ENCODE measurements around the gene NPS.

NPS gene

GRCh38 chr10:127600479-127600878 lies 51.4 kb downstream of the NPS start:
- no peak for DNase-seq (ENCODE audit: low read depth)
- TF ChIP-seq, protein P1, sequence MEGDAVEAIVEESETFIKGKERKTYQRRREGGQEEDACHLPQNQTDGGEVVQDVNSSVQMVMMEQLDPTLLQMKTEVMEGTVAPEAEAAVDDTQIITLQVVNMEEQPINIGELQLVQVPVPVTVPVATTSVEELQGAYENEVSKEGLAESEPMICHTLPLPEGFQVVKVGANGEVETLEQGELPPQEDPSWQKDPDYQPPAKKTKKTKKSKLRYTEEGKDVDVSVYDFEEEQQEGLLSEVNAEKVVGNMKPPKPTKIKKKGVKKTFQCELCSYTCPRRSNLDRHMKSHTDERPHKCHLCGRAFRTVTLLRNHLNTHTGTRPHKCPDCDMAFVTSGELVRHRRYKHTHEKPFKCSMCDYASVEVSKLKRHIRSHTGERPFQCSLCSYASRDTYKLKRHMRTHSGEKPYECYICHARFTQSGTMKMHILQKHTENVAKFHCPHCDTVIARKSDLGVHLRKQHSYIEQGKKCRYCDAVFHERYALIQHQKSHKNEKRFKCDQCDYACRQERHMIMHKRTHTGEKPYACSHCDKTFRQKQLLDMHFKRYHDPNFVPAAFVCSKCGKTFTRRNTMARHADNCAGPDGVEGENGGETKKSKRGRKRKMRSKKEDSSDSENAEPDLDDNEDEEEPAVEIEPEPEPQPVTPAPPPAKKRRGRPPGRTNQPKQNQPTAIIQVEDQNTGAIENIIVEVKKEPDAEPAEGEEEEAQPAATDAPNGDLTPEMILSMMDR (conservative IDR thresholded peaks at IDR 0.05; ENCODE audit: low read depth, low read length): no peak
- H3K4me3 ChIP-seq (ENCODE audit: low read depth, low read length): no peak overlapping the region
